H1 (cell line): ENCODE measurements around the gene GCNT1. TPM values are rescaled to one million over a fixed set of nuclear protein-coding genes. Genes with fewer than 3 reads are reported as not detected.

Source experiments
- CTCF ChIA-PET: fragments of 300-600 bp; sonication (Branson Sonifier 250); formaldehyde crosslinking; loops from one replicate; lab custom pipeline; 2021; ENCODE audit not compliant: partially characterized antibody; lab: Charles Lee
- POLR2A ChIA-PET: fragments of 300-600 bp; sonication (Branson Sonifier 250); formaldehyde crosslinking; loops from one replicate; lab custom pipeline; 2021; ENCODE audit warnings: inconsistent platforms; ENCODE audit not compliant: partially characterized antibody; lab: Charles Lee
- DNase-seq, 2 experiments: peaks; one replicate each; pipeline versions ENCODE4 v3.0.0 to v3.0.0-alpha.2; 2010 to 2022; ENCODE audit warnings: low spot score in 2 of 2, low read depth in 1 of 2, mixed read lengths in 1 of 2
- FAIRE-seq: peaks from 2 replicates; lab custom pipeline; 2011; peaks lifted over from hg19 to GRCh38; lab: Jason Lieb, UNC
- H2AFZ ChIP-seq: 2 replicates; pipeline ENCODE4 v1.8.1; 2012; ENCODE audit warnings: low read length, inconsistent platforms
- H2AK5ac ChIP-seq: 2 replicates; pipeline ENCODE4 v1.6.1; 2013; ENCODE audit warnings: low read depth, low read length
- H2BK120ac ChIP-seq: replicated peaks from 2 replicates; pipeline ENCODE3; 2013; ENCODE audit warnings: low read depth, low read length, inconsistent platforms
- H2BK12ac ChIP-seq: 2 replicates; pipeline ENCODE4 v1.6.1; 2013; ENCODE audit warnings: low read depth, low read length
- H2BK15ac ChIP-seq: 2 replicates; pipeline ENCODE4 v1.6.1; 2013; ENCODE audit warnings: low read length
- H2BK20ac ChIP-seq: 2 replicates; pipeline ENCODE4 v1.6.1; 2013; ENCODE audit warnings: low read length
- H2BK5ac ChIP-seq: 2 replicates; pipeline ENCODE4 v1.6.1; 2013; ENCODE audit warnings: low read depth, low read length
- H3K14ac ChIP-seq: 2 replicates; pipeline ENCODE4 v1.6.1; 2013; ENCODE audit warnings: inconsistent platforms; ENCODE audit not compliant: insufficient read length
- H3K18ac ChIP-seq: 2 replicates; pipeline ENCODE4 v1.6.1; 2013; ENCODE audit warnings: low read length; ENCODE audit errors: extremely low read depth
- H3K23ac ChIP-seq: 2 replicates; pipeline ENCODE4 v1.6.1; 2013; ENCODE audit warnings: inconsistent platforms; ENCODE audit not compliant: insufficient read length
- H3K23me2 ChIP-seq: 2 replicates; pipeline ENCODE4 v1.6.1; 2013; ENCODE audit warnings: low read depth, low read length
- H3K27ac ChIP-seq: 2 replicates; pipeline ENCODE4 v1.6.1; 2011; ENCODE audit warnings: low read depth, low read length, inconsistent platforms
- H3K27me3 ChIP-seq, 4 experiments: replicated peaks in 1 of 4; 1 replicate in 1 of 4; 2 replicates in 3 of 4; pipeline versions ENCODE4 v1.6.1 to v1.8.1; 2011 to 2013; ENCODE audit warnings: low read length in 3 of 4, mild to moderate bottlenecking in 3 of 4, inconsistent platforms in 2 of 4, mixed read lengths in 2 of 4, moderate library complexity in 1 of 4; ENCODE audit not compliant: control insufficient read depth in 3 of 4, insufficient read depth in 3 of 4; ENCODE audit errors: extremely low read depth in 1 of 4
- H3K36me3 ChIP-seq, 4 experiments: 2 replicates each; pipeline versions ENCODE4 v1.6.1 to v1.8.1; 2011 to 2013; ENCODE audit warnings: mild to moderate bottlenecking in 4 of 4, low read length in 3 of 4, moderate library complexity in 2 of 4, control low read depth in 1 of 4, inconsistent platforms in 1 of 4; ENCODE audit not compliant: insufficient read depth in 4 of 4, control insufficient read depth in 2 of 4
- H3K4ac ChIP-seq: replicated peaks from 2 replicates; pipeline ENCODE3; 2013; ENCODE audit warnings: low read length, low read depth, mixed read lengths, inconsistent platforms; ENCODE audit not compliant: insufficient read length
- H3K4me1 ChIP-seq, 4 experiments: replicated peaks in 1 of 4; 1 replicate in 1 of 4; 2 replicates in 3 of 4; pipeline versions ENCODE4 v1.6.1 to v1.8.1; 2011 to 2013; ENCODE audit warnings: low read length in 3 of 4, inconsistent platforms in 2 of 4, mixed read lengths in 1 of 4; ENCODE audit not compliant: insufficient read depth in 4 of 4, control insufficient read depth in 3 of 4
- H3K4me2 ChIP-seq, 2 experiments: 2 replicates each; pipeline versions ENCODE4 v1.6.1 to v1.8.1; 2011 to 2013; ENCODE audit warnings: low read depth in 2 of 2, low read length in 2 of 2, control low read depth in 1 of 2, inconsistent platforms in 1 of 2, mild to moderate bottlenecking in 1 of 2; ENCODE audit not compliant: insufficient read depth in 1 of 2
- H3K4me3 ChIP-seq, 4 experiments: fragments of 200-600, 300-600 bp in 1 of 4; sonication (generic), shearing (Covaris generic), sonication (Bioruptor Twin) in 1 of 4; 2 replicates each; pipeline versions ENCODE4 v1.5.1 to v1.8.1; 2011 to 2016; ENCODE audit warnings: low read length in 4 of 4, low read depth in 3 of 4, control low read depth in 2 of 4, inconsistent platforms in 2 of 4, mild to moderate bottlenecking in 2 of 4, mixed read lengths in 1 of 4, moderate library complexity in 1 of 4; ENCODE audit not compliant: insufficient read depth in 2 of 4; ENCODE audit errors: extremely low read depth in 1 of 4
- H3K56ac ChIP-seq: replicated peaks from 2 replicates; pipeline ENCODE3; 2013; ENCODE audit warnings: low read depth, mild to moderate bottlenecking, mixed read lengths, low read length, inconsistent platforms; ENCODE audit not compliant: insufficient read length
- H3K79me1 ChIP-seq: 2 replicates; pipeline ENCODE4 v1.6.1; 2013; ENCODE audit warnings: low read depth, low read length, control low read depth
- H3K79me2 ChIP-seq, 2 experiments: 2 replicates each; pipeline versions ENCODE4 v1.6.1 to v1.8.1; 2012 to 2013; ENCODE audit warnings: low read length in 2 of 2, mild to moderate bottlenecking in 2 of 2, inconsistent platforms in 1 of 2; ENCODE audit not compliant: insufficient read depth in 2 of 2, control insufficient read depth in 1 of 2
- H3K9ac ChIP-seq, 4 experiments: replicated peaks in 1 of 4; 1 replicate in 1 of 4; 2 replicates in 3 of 4; pipeline versions ENCODE4 v1.6.1 to v1.8.1; 2011 to 2013; ENCODE audit warnings: low read depth in 3 of 4, low read length in 3 of 4, control low read depth in 2 of 4, mild to moderate bottlenecking in 2 of 4, moderate library complexity in 2 of 4, inconsistent platforms in 1 of 4; ENCODE audit errors: extremely low read depth in 1 of 4
- H3K9me3 ChIP-seq, 2 experiments: 2 replicates each; pipeline versions ENCODE4 v1.6.1 to v1.8.1; 2012 to 2013; ENCODE audit warnings: mild to moderate bottlenecking in 2 of 2, moderate library complexity in 2 of 2, control low read depth in 1 of 2, inconsistent platforms in 1 of 2, low read depth in 1 of 2, low read length in 1 of 2, mixed read lengths in 1 of 2; ENCODE audit not compliant: insufficient read depth in 2 of 2
- H4K20me1 ChIP-seq, 2 experiments: replicated peaks in 1 of 2; 2 replicates each; pipeline versions ENCODE3 to v1.8.1; 2011 to 2013; ENCODE audit warnings: inconsistent platforms in 2 of 2, low read length in 2 of 2, mild to moderate bottlenecking in 1 of 2; ENCODE audit not compliant: insufficient read depth in 2 of 2, control insufficient read depth in 1 of 2
- H4K5ac ChIP-seq: 2 replicates; pipeline ENCODE4 v1.6.1; 2013; ENCODE audit warnings: low read length, low read depth, mixed read lengths, inconsistent platforms; ENCODE audit not compliant: insufficient read length
- H4K8ac ChIP-seq: 2 replicates; pipeline ENCODE4 v1.8.0; 2013; ENCODE audit warnings: mild to moderate bottlenecking, moderate library complexity, low read length, inconsistent platforms; ENCODE audit not compliant: insufficient read depth; ENCODE audit errors: extremely low read depth
- H4K91ac ChIP-seq: replicated peaks from 2 replicates; pipeline ENCODE3; 2013; ENCODE audit warnings: low read length, mixed read lengths, inconsistent platforms; ENCODE audit not compliant: insufficient read length
- CHD2 ChIP-seq: IDR thresholded peaks from 2 replicates; pipeline ENCODE4 v1.6.1; 2012; ENCODE audit warnings: low read length, improper control_type of control experiment
- CTCF ChIP-seq, 3 experiments: IDR thresholded peaks; 1 replicate in 2 of 3; 2 replicates in 1 of 3; pipeline versions ENCODE4 v1.5.1 to v1.6.1; 2011; ENCODE audit warnings: low read length in 3 of 3, mild to moderate bottlenecking in 3 of 3, inconsistent platforms in 2 of 3, low read depth in 1 of 3, moderate library complexity in 1 of 3; ENCODE audit not compliant: insufficient read depth in 1 of 3; ENCODE audit errors: control extremely low read depth in 1 of 3
- EGR1 ChIP-seq: IDR thresholded peaks from 2 replicates; pipeline ENCODE4 v1.6.1; 2011; ENCODE audit warnings: low read depth, low read length, borderline replicate concordance
- GABPA ChIP-seq: IDR thresholded peaks from 2 replicates; pipeline ENCODE4 v1.6.1; 2011; ENCODE audit warnings: mild to moderate bottlenecking, low read length, moderate library complexity, borderline replicate concordance; ENCODE audit not compliant: insufficient read depth
- HDAC6 ChIP-seq: IDR thresholded peaks from one replicate; pipeline ENCODE4 v1.7.1; 2012; ENCODE audit warnings: low read depth, mild to moderate bottlenecking, inconsistent platforms, low read length, moderate library complexity
- MAX ChIP-seq: IDR thresholded peaks from 2 replicates; pipeline ENCODE4 v1.6.1; 2012; ENCODE audit warnings: inconsistent platforms
- POU5F1 ChIP-seq: IDR thresholded peaks from 2 replicates; pipeline ENCODE4 v1.6.1; 2011; ENCODE audit warnings: low read depth, mild to moderate bottlenecking, low read length, moderate library complexity
- RBBP5 ChIP-seq: IDR thresholded peaks from 2 replicates; pipeline ENCODE4 v1.7.1; 2012; ENCODE audit warnings: low read depth, mild to moderate bottlenecking, inconsistent platforms, low read length, moderate library complexity, borderline replicate concordance
- RFX5 ChIP-seq: IDR thresholded peaks from 2 replicates; pipeline ENCODE4 v1.6.1; 2011; ENCODE audit warnings: low read depth, low read length, improper control_type of control experiment, borderline replicate concordance
- SIN3A ChIP-seq, 2 experiments: IDR thresholded peaks in 1 of 2; conservative IDR thresholded peaks in 1 of 2; 2 replicates each; pipeline ENCODE4 v1.6.1; 2011 to 2012; ENCODE audit warnings: low read length in 2 of 2, improper control_type of control experiment in 1 of 2, low read depth in 1 of 2, mild to moderate bottlenecking in 1 of 2
- ZNF274 ChIP-seq: IDR thresholded peaks from 2 replicates; pipeline ENCODE4 v1.7.0; 2012; ENCODE audit warnings: low read length, borderline replicate concordance; ENCODE audit errors: extremely low read depth
- WGBS, 2 experiments: shearing (Covaris generic) in 1 of 2; methylation state at CpG; one replicate each; pipeline versions ENCODE4 v1.1.6 to v1.1.7; 2013 to 2015; ENCODE audit warnings: low lambda C conversion rate in 2 of 2, mixed read lengths in 2 of 2, inconsistent platforms in 1 of 2, low coverage in 1 of 2, missing lambda C conversion rate in 1 of 2; ENCODE audit not compliant: insufficient replicate concordance in 2 of 2, insufficient coverage in 1 of 2, insufficient read length in 1 of 2; ENCODE audit errors: extremely low coverage in 1 of 2, missing lambda C conversion rate in 1 of 2; 5-methylcytosine and 5-hydroxymethylcytosine counted together
- polyA plus RNA-seq, 7 experiments: library from polyadenylated mRNA; depleted of rRNA in 3 of 7; stranded (reverse) in 5 of 7; unstranded in 2 of 7; fragments of >200 nt in 5 of 7; fragments of 200-250 nt in 2 of 7; gene quantifications; 1 replicate in 5 of 7; 2 replicates in 1 of 7; 4 replicates in 1 of 7; pipeline versions ENCODE4 v1.2.1 to v1.2.3, GENCODE V29; 2011 to 2013; ENCODE audit warnings: missing spikeins in 2 of 7, mixed read lengths in 2 of 7
- total RNA-seq: library from RNA; stranded (reverse); fragmentation: NEBNext Ultra II Directional; extraction: Animal tissue kit (Norgen Biotek cat#: 25700); gene quantifications from 2 replicates; pipeline ENCODE4 v1.2.1, GENCODE V29; 2021

The GCNT1 gene
- total and polyA plus RNA-seq, 2 of the 8 experiments (the other 6 are each of a cell fraction or from before 2014, with no cell fraction given), result 13.0 to 16.5 TPM

- Histone ChIP-seq H2BK12ac (no peak overlapping the region), H3K4me1 (peaks cover 0 to 4% (median 1%) of the 10 kb centered on the region in 4 experiments; a peak in 4 of 7 replicates), H4K20me1 (no peaks in the 10 kb centered on the region), H3K18ac (no peak overlapping the region), H2BK20ac (no peak overlapping the region), H3K79me2 (no peaks in the 10 kb centered on the region), H3K27ac (no peak overlapping the region), H3K27me3 (no peaks in the 10 kb centered on the region), H3K9ac (no peak overlapping the region), H3K4me3 (no peak overlapping the region), H3K4ac (no peak overlapping the region), H3K23me2 (no peaks in the 10 kb centered on the region), H4K5ac (no peak overlapping the region), H3K9me3 (no peaks in the 10 kb centered on the region), H3K4me2 (no peak overlapping the region), H2AK5ac (no peak overlapping the region), H2BK15ac (no peak overlapping the region), H3K79me1 (no peaks in the 10 kb centered on the region), H2BK5ac (no peak overlapping the region), H4K8ac (no peak overlapping the region), H3K56ac (no peak overlapping the region), H3K23ac (no peak overlapping the region), H4K91ac (no peak overlapping the region), H2AFZ (no peak overlapping the region), H2BK120ac (no peak overlapping the region), H3K14ac (no peak overlapping the region), H3K36me3 (no peaks in the 10 kb centered on the region)
- ChIA-PET CTCF (interaction anchor here (1.0 kb wide), 1 partner anchor 110 kb away, joined by 3 read pairs; no protein-coding TSS in a partner anchor), POLR2A (interaction anchor here (0.7 kb wide), 1 partner anchor 41 kb away, joined by 3 read pairs; no protein-coding TSS in a partner anchor)
- DNase-seq (no peak), FAIRE-seq (no peak)
- WGBS, 2 experiments, result 100% methylated on average over 1 of the region's 1 CpG; no CpG with 5 or more reads in 1 of the 2 experiments
- TF ChIP-seq RFX5 (no peak), CHD2 (no peak), ZNF274 (no peak), GABPA (no peak), POU5F1 (no peak), EGR1 (no peak), SIN3A (conservative IDR thresholded peaks at IDR 0.05 in 1 of 2, IDR thresholded peaks at IDR 0.05 in 1 of 2; ENCODE audit: low read depth in 1 of 2, low read length in 2 of 2) (no peak), RBBP5 (no peak), HDAC6 (no peak), MAX (no peak), CTCF (IDR thresholded peaks at IDR 0.05; ENCODE audit: control extremely low read depth in 1 of 3, insufficient read depth in 1 of 3, low read depth in 1 of 3, low read length in 3 of 3) (no peak)
Measured at GRCh38 chr9:76552181-76552580, 93.2 kb downstream of the GCNT1 start.
